Vagina (tissue), 2 donors: Measurements from ENCODE around the gene ATXN10.

Experiments used
- POLR2AphosphoS5 ChIP-seq, 2 donors: sonication (generic); formaldehyde crosslinking; IDR thresholded peaks; one replicate each; pipeline ENCODE4 v1.9.0; 2017; ENCODE audit warnings: antibody characterized with exemption in 2 of 2, mild to moderate bottlenecking in 2 of 2, low read depth in 1 of 2; ENCODE audit not compliant: insufficient read depth in 1 of 2
- TF ChIP-seq, protein P1 (sequence below), 3 experiments: fragments of 450-650 bp in 2 of 3; fragments of 200-600 bp in 1 of 3; sonication (generic) in 1 of 3; IDR thresholded peaks; one replicate each; pipeline ENCODE4 v1.5.1; 2017 to 2019; ENCODE audit warnings: antibody characterized with exemption in 3 of 3, mild to moderate bottlenecking in 2 of 3, moderate library complexity in 2 of 3

DNA sequence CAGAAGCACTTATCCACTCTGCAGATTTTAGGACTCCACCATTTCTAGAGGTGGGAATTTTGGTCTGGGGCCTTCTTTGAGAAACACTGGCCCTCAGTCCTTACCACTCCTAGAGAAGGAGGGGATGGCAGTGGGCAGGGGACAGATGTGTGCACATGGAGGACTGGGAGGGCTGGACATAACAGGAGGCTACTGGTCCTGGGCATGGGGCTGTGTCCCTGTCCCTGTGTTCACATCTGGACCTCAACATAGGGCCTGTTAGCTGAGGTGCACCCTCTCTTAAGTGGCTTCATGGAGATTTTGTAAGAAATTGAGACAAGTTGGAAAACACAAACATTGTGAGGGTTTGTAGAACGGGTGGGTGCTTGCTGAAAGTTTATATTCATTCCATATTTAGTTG lies 103.4 kb downstream of the ATXN10 start:
- TF ChIP-seq, protein P1, sequence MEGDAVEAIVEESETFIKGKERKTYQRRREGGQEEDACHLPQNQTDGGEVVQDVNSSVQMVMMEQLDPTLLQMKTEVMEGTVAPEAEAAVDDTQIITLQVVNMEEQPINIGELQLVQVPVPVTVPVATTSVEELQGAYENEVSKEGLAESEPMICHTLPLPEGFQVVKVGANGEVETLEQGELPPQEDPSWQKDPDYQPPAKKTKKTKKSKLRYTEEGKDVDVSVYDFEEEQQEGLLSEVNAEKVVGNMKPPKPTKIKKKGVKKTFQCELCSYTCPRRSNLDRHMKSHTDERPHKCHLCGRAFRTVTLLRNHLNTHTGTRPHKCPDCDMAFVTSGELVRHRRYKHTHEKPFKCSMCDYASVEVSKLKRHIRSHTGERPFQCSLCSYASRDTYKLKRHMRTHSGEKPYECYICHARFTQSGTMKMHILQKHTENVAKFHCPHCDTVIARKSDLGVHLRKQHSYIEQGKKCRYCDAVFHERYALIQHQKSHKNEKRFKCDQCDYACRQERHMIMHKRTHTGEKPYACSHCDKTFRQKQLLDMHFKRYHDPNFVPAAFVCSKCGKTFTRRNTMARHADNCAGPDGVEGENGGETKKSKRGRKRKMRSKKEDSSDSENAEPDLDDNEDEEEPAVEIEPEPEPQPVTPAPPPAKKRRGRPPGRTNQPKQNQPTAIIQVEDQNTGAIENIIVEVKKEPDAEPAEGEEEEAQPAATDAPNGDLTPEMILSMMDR (IDR thresholded peaks at IDR 0.05), result no peak
- TF ChIP-seq POLR2AphosphoS5 (IDR thresholded peaks at IDR 0.05; ENCODE audit: insufficient read depth in 1 of 2, low read depth in 1 of 2), result no peak
